Activated CD8-positive, alpha-beta memory T cell treated with anti-CD3 and anti-CD28 coated beads, Interleukin-2, amount 50 U/mL, for 48 hours (primary cell): Measurements from ENCODE around the gene DALRD3.

ENCODE experiments used
- DNase-seq: peaks from one replicate; pipeline ENCODE4 v3.0.0-alpha.2; 2020

Gene DALRD3

GRCh38 chr3:49004352-49005302 lies 13.8 kb downstream of the DALRD3 start:
- no peak for DNase-seq

- no peak for DNase-seq
Observed at GRCh38 chr3:49001155-49001554, 17.2 kb downstream of the DALRD3 start.

GRCh38 chr3:48999085-48999858 lies 19.1 kb downstream of the DALRD3 start:
- no peak for DNase-seq

GRCh38 chr3:48997714-48998637 lies 20.4 kb downstream of the DALRD3 start:
- DNase-seq: no peak

- DNase-seq: no peak
Observed at GRCh38 chr3:48997102-48997635, 21.2 kb downstream of the DALRD3 start.

- no peak for DNase-seq
Observed at GRCh38 chr3:48996640-48997039, 21.7 kb downstream of the DALRD3 start.

GRCh38 chr3:48993834-48994233 lies 24.5 kb downstream of the DALRD3 start:
- DNase-seq: no peak

- no peak for DNase-seq
Observed at GRCh38 chr3:48991851-48992545, 26.4 kb downstream of the DALRD3 start.

- no peak for DNase-seq
Observed at GRCh38 chr3:48990636-48991469, 27.5 kb downstream of the DALRD3 start.

GRCh38 chr3:48989796-48990635 lies 28.4 kb downstream of the DALRD3 start, which contains the start of gene P4HTM:
TSS of gene P4HTM (plus strand) at chr3:48990241. CDS start at chr3:48990257, 16 bp downstream.
- DNase-seq: peak; percentile 90

- DNase-seq: no peak
Observed at GRCh38 chr3:48989126-48989795, 29.1 kb downstream of the DALRD3 start.

GRCh38 chr3:48985831-48986376 lies 32.5 kb downstream of the DALRD3 start:
- no peak for DNase-seq

- DNase-seq: no peak
Observed at GRCh38 chr3:48984663-48985062, 33.7 kb downstream of the DALRD3 start.

GRCh38 chr3:48983096-48983495 lies 35.3 kb downstream of the DALRD3 start:
- DNase-seq: no peak

- no peak for DNase-seq
Observed at GRCh38 chr3:48982686-48983085, 35.7 kb downstream of the DALRD3 start.

- no peak for DNase-seq
Observed at GRCh38 chr3:48982016-48982415, 36.4 kb downstream of the DALRD3 start.

GRCh38 chr3:48980295-48980694 lies 38.1 kb downstream of the DALRD3 start:
- no peak for DNase-seq

- no peak for DNase-seq
Observed at GRCh38 chr3:48979451-48979850, 38.9 kb downstream of the DALRD3 start.
